Stimulated activated CD8-positive, alpha-beta memory T cell treated with anti-CD3 and anti-CD28 coated beads, Interleukin-12 subunit alpha, Interleukin-12 subunit beta, amount 100 ng/mL, for 1 hour (primary cell): ENCODE measurements around the gene STK32A.

Experiments
- DNase-seq: peaks from one replicate; pipeline ENCODE4 v3.0.0-alpha.2; 2020; ENCODE audit warnings: low read depth

STK32A gene

DNA sequence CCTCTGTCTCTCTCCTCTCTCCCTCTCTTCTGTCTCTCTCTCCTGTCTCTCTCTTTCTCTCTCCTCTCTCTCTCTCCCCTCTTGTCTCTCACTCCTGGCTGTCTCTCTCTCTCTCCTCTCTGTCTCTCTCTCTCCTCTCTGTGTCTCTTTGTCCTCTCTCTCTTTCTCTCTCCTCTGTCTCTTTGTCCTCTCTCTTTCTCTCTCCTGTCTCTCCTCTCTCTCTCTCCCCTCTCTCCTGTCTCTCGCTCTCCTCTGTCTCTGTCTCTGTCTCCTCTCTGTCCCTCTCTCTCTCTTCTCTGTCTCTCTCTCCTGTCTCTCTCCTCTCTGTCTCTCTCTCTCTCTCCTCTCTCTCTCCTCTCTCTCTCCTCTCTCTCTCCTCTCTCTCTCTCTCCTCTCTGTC is 25.0 kb downstream of the STK32A start:
- no peak for DNase-seq

DNA sequence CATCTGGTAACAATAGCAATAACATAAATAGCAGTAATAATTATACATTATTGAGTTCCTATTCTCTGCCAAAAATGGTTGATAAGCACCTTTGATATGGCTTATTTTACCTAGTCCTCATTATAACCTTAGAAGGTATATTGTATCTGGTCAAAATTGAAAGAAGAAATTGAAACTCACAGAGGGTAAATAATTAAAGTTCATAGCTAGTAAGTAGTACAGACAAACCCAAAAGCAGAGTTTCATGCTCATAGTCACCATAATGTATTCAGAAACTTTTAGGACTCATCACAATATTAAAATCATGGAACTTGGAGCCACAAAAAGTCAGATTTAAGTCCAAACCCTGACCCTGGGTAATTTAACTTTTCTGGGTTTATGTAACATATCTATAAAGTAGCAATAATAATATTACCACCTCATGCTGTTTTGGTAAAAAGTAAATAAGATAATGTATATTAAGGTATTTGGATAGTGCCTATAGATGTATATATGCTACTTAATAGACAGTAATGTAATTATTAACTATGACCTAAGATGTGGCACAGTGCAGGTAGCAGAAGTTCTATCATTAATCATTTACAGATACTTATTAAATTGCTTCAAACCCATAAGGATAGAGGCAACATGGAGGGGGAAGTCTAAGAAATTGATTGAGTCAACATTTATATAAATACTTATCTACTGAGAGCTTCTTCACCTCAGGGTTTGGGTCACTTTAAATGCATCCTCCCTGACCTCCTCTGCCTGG is 32.4 kb downstream of the STK32A start:
- no peak for DNase-seq

DNA sequence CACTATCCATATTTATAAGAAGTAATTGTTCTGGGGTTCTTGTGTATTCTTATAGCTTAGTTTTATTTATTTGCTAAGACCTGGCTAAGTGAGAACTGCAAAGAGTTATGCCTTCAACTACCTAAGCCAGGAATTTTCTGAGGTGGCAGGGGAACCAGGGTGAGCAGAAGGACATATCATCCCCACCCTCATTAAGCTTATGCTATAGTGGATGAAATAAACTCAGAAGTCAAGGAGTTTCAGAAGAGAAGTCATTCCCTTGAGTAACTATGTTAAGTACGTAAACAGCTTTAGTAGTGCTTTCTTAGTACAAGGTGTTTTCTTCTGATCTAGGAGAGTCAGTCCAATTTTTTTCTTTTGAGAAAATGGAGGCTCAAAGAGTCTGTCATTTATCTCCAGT is 41.7 kb downstream of the STK32A start:
- no peak for DNase-seq

DNA sequence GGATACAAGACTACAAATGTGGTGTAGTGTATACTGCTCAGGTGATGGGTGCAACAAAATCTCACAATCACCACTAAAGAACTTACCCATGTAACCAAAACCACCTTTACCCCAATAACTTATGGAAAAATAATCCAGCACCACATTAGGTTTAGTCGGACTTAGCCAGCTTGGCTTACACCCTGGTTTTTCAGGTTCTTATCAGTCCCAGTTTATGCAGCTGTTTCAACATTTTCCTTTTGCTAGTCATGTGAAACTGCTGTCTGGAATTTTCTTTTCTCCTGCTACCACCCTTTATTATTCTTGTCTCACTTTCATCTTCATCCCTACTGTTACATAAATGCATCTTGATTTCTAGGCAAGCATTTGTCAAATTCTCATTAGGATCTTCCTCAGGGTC is 51.5 kb downstream of the STK32A start:
- DNase-seq = no peak

DNA sequence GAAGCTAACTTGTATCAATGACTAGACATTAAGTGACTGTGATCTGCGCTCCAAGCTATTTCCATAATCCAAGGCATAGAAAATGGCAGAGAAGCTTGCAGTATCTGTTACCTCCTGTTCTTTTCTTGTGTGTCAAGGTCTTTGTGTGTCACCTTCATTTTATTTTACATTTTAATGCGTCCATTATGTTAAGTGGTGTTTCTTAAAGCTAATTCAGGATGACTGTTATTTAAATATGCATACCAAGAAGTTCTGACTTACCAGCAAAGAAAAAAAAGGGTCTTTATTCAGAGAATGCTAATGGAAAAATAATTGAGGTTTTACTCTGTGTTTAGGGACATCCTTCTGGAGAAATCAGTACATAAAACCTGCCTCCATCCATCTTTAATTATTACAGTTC is 52.3 kb downstream of the STK32A start:
- DNase-seq = no peak

DNA sequence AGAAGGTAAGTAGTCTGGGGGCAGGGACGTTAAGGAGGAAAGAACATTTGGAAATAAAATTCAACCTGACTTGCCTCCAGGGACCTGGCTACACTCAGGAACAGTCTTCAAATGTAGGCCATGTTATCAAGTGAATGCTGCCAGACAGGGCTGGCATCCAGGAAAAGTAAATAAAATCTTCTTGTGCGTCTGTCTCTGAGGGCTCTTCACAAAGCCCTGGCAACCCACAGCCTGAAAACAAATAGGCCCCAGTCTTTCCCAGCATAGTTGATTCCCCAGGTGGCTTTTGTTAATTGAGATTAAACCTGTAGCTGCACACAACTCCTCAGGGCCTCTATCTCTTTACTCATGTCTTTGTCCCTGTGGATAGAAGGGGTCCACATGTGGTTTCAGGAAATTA is 55.4 kb downstream of the STK32A start:
- DNase-seq = no peak

DNA sequence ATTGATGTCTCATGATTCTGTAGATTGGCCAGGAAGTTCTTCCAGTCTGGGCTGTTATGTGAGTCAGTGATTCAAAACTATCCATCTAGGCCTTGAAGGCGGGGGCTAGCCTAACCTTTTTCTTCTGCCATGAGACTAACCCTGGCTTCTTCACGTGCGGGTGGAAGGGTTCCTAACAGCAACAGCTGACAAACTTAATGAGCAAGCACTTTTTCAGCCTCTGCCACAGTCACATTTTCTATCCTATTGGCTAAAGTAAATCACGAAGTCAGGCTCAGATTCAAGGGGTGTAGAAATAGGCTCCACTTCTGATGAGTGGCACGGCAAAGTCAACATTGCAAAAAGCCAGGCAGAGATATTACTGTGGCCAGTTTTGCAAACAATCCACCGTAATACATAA is 68.4 kb downstream of the STK32A start:
- no peak for DNase-seq

DNA sequence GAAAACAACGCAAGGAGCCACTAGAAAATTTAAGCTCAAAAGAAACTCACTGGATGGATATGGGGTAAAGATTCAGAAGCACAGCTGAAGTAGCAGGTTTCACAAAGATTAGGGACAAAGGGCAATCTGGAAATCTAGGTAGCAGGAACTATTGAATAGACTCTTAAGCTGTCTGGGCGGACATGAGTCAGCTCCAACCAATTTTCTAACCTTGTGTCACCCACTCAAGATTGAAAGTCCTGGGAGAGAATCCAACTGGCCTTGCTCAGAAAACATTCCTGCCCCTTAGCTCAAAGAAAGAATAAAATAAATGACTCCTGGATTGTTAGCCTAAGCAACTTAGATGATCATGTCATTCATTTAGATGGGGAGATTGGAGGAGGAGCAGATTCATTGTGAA is 69.2 kb downstream of the STK32A start:
- no peak for DNase-seq

DNA sequence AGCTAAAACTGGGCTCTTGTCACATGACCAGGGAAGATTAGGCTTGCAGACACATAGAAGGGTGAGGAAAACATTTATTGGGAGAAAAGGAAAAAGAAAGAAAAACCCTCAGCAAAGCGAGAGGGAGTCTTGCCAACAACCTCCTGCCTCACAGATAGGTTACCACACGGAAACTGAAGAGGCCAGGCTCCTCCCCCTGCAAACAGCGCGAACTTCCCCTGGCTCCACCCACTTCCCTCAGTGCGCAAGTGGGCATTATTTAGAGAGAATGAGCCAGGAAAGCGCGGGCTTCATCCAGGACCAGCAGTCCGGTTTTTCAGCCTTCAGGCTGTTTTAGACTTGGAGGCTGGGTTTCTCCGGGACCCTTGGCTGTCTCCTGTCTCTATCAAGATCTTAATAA is 70.3 kb downstream of the STK32A start:
- DNase-seq = no peak

DNA sequence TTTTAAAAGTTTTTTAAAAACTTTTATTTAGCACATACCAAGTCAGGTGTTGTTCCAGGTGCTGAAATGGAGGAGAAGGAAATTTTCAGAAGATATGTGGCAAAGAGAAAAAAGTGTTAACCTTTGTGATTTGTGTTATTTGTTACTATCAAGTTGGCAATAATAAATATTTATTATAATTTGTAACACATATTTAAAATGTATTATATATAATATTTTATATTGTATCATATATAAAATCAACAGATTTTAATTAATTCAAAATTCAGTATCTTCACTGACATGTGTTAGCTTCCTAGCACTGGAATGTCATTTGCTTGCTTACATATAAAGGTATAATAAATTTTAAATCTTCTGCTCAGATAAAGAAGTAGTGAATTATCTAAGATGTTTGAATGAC is 71.5 kb downstream of the STK32A start:
- no peak for DNase-seq

DNA sequence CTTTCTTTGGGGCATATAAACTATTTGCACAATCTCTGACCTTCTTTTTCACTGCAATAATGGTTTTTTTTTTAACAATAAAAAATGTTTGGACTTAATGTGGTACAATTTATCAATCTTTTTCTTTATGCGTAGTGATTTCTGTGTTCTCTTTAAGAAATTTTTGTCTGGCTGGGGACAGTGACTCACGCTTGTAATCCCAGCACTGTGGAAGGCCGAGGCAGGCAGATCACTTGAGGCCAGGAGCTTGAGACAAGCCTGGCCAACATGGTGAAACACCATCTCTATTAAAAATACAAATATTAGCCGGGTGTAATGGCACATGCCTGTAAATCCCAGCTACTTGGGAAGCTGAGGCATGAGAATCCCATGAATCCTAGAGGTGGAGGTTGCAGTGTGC is 72.3 kb downstream of the STK32A start:
- no peak for DNase-seq

DNA sequence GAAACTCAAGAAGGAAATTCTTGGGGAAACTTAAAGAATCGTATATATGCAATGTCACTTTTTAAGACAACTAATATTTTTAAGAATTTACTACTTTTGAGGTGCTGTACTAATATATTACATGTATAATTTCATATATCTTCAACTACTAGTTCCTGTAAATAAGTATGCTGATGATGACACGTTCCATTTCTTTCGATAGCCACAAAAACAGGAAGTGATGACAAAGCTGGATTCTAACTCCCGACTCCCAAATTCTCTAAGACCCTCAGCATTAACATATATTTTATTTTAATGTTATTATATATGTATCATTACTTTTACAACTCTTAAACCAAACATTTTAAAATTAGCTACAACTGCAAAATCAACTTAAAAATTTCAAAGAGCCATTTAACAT is 74.8 kb downstream of the STK32A start:
- DNase-seq = no peak

DNA sequence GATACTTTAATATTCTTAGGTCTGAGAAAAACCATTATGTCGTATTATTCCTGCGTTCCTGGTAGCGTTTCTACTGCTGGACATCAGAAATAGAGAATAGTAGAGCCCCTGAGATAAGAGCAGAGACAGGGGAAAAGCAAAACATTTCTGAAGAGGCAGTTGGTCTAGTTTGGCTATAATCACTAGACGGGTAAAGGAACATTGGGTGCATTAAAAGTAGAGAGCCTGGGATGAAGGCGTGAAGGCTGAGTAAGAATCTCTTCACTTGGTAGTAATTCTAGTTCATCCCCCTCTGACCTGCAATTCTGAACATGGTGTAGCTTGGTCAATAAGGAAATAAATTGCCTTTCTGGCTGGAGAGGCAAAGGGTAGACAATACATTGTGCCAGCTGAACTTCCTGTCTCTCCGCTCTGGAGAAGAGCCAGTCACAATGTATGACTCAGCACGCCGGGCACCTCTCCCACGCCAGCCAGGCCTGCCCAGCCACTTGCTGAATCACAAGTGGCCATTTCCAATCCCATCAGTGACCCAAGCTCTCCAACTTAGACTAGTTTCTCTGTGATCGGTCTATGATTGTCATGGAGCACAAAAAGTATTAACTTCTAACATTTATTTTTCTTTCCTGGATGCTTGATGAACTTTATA is 75.4 kb downstream of the STK32A start:
- no peak for DNase-seq

DNA sequence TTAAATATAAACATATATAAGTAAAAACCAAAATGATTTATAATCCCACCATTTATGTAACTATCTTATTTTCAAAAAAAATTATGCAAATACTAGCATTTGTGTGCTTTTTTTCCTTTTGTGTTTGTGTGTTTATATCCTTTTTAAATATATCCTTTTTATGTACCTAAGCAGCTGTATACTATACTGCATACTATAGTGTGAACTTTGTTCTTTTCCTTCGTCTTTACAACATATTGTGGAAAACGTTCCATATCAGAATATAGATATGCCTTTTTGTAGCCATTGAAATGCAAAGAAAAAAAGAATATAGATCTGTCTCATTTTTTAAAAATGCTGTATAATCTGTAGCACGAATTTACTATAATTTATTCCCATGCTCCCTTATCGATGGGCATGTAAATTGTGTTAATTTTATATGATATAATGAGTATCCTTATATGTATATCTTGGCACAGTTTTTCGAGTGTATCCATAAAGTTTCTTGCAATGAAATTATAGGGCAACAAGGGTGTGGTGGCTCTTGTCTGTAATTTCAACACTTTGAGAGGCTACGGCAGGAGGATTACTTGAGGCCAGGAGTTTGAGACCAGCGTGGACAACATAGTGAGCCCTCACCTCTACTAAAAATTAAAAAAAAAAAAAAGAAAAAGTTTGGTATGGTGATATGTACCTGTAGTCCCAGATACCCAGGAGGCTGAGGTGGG is 83.3 kb downstream of the STK32A start:
- no peak for DNase-seq

DNA sequence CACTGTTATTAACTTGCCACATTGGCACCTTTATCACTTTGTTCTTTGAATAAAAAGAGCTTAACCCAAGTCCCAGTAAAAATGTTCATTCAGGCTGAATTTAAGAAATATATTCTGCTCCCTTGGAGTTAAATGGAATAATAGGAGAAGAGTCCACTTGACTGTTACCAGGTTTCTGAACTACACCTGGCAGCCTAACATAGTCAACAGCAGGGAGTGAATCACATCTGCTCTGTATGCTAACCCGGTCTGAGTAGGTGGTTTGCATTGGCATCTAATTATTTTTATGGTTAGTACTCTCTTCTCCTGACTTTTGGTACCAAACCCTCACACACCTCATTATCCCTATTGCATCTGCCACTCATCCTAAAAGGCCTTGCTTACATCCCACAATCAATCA is 86.7 kb downstream of the STK32A start:
- DNase-seq = no peak

DNA sequence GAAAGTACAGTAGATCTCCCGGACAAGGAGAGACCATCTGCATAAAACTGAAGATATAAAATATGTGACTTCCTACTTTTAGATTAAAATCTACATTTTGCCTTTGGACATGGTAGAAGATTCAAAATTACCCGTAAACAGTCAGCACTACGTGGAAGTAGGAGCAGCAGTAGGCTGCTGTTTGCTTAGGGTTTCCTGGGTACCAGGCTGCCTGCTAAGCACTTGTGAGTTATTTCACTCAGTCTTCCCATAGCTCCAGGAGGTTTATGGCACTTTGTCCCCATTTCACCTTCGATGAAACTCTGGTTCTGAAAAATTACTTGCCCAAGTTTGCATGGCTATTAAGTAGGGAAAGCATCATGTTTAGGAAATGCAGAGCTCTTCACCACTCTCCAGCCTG is 92.6 kb downstream of the STK32A start:
- DNase-seq = no peak

DNA sequence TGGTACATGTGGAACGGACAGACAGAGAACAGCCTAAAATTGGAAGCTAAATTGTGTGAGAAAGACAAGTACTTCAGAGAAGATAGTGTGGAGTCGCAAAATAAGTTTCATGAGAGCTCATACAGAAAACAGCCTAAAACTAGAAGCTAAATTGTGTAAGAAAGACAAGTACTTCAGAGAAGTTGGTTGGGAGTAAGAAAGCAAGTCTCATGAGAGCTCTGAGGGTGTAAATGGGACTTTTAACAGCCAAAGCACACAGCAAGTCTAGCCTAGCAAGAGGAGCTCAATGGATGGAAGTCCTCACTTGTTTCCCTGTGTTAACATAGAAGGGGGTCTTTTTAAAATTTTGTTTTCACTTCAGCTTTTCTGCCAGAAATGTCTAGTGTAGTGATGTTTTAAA is 93.1 kb downstream of the STK32A start:
- DNase-seq = no peak

DNA sequence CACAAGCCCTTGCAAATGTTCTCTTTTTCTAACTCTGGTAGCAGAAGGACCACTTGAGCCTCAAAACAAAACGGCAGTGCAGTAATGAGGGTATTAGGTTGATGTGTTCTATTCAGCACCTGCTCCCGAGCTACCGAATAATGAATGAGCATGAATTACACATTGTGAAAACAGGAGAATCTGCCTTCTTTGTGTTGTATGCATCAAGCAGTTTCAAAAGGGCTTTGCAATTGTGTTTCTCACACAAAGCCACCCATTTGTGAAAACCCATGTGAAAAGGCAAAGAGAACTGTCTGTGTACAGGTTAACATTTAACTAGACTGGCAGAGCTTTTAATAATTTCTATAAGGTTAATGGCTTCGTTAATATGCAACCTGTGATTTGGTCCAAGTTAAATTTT is 97.8 kb downstream of the STK32A start:
- no peak for DNase-seq

DNA sequence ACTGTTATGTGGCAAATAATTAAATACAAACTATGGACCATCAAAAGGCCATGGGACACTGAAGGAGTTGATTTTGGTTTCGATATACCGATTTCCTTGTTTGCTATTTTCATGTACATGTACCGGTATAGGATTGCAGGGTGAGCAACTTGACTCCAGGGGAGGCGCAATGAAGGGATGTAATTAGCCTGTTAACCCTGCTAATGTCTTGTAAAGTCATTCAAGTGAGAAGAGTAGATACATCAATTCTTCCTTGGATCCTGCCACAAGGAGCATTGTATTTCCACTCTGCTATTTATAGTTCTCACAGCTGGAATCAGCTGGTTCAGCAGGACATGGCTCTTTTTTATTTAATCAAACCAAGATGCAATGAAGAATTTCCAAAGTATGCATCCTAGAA is 102.0 kb downstream of the STK32A start:
- DNase-seq = no peak

DNA sequence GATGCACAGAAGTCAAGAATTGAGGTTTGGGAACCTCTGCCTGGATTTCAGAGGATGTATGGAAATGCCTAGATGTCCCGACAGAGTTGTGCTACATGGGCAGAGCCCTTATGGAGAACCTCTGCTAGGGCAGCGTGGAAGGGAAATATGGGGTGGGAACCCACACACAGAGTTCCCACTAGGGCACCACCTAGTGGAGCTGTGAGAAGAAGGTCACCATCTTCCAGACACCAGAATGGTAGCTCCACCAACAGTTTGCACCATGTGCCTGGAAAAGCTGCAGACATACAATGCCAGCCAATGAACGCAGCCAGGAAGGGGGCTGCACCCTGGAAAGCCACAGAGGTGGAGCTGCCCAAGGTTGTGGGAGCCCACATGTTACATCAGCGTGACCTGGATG is 104.5 kb downstream of the STK32A start:
- DNase-seq = no peak

DNA sequence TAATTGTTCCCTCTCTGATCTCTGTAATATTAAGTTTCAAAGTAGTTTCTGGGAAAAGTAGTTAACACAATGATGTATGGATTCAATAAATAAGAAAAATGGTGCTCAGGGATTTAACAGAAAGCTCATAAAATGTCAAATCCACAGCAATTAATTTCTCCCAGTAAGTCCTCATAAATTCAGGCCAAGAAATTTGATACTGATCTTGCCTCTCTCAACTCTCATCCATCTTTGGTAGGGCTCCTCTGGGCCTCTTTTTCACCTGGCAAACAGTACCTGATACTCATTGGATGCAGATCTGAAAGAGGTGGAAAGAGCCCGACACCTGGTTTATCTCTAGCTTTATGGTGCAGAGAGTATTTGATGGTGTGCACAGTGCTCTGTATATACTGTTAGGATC is 106.1 kb downstream of the STK32A start:
- DNase-seq = no peak

DNA sequence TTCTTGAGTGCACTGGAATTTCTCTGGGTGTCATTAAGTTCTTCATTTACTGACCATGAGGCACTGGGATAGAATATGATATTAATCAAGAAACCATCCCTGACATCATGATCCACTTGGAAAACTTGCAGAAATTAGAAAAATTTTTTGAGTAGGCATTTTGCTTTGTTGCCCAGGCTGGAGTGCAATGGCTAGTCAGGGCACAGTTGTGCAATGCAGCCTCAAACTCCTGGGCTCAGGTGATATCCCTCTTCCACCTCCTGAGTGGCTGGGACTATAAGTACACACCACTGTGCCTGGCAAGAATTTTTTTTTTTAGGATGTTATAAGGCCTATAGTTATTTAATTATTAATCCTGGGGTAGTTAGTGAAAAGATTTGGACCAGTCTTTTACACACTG is 106.5 kb downstream of the STK32A start:
- no peak for DNase-seq

DNA sequence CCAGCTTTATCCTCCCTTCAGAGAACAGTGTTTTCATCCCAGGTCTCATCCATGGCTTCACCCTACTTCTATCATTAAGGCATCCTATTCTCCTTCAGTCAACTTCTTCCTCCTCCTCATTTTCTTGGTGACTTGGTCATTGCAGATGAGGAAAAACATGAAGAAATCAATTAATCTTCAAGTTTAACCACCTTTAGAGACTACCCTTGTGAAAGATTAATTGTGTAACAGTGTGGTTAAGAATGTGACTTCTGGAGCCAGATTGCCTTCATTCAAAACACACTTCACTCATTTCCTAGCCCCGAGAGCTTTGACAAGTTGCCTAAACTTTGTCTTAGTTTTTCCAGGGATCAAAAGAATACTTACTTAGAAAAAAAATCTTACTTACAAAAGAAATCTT is 110.0 kb downstream of the STK32A start:
- no peak for DNase-seq
